Endothelial cell of umbilical vein (primary cell): ENCODE measurements around the gene SRGAP1.

Experiments used
- CTCF ChIP-seq, 2 donors: IDR thresholded peaks; 1 replicate in 1 of 2; 2 replicates in 1 of 2; pipeline ENCODE4 v1.5.1; 2011; ENCODE audit warnings: low read length in 2 of 2, mild to moderate bottlenecking in 2 of 2, moderate library complexity in 2 of 2, control low read depth in 1 of 2, inconsistent platforms in 1 of 2, low read depth in 1 of 2; ENCODE audit not compliant: insufficient read depth in 1 of 2; ENCODE audit errors: extremely low read depth in 1 of 2
- MYC ChIP-seq: IDR thresholded peaks from one replicate; pipeline ENCODE4 v1.6.1; 2011; ENCODE audit warnings: mild to moderate bottlenecking, low read depth, low read length
- POLR2A ChIP-seq: IDR thresholded peaks from 2 replicates; pipeline ENCODE4 v1.6.1; 2012; ENCODE audit warnings: low read depth, mild to moderate bottlenecking, control low read depth, low read length
- TF ChIP-seq, protein P1 (sequence below): IDR thresholded peaks from 2 replicates; pipeline ENCODE4 v1.6.1; 2011; ENCODE audit not compliant: insufficient read depth, insufficient read length

- TF ChIP-seq, protein P1, sequence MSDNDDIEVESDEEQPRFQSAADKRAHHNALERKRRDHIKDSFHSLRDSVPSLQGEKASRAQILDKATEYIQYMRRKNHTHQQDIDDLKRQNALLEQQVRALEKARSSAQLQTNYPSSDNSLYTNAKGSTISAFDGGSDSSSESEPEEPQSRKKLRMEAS = no peak
- no peak for TF ChIP-seq CTCF (IDR thresholded peaks at IDR 0.05; ENCODE audit: extremely low read depth in 1 of 2, insufficient read depth in 1 of 2, low read depth in 1 of 2, low read length in 2 of 2)
- TF ChIP-seq MYC = no peak
- no peak for TF ChIP-seq POLR2A
Observed at GRCh38 chr12:64170730-64171129, 326.2 kb downstream of the SRGAP1 start.
